Measurements from ENCODE around the gene TP53BP1.
A peak's percentile ranks its signal among the peaks of the same experiment; 100 is the strongest.

Gene TP53BP1

DNA sequence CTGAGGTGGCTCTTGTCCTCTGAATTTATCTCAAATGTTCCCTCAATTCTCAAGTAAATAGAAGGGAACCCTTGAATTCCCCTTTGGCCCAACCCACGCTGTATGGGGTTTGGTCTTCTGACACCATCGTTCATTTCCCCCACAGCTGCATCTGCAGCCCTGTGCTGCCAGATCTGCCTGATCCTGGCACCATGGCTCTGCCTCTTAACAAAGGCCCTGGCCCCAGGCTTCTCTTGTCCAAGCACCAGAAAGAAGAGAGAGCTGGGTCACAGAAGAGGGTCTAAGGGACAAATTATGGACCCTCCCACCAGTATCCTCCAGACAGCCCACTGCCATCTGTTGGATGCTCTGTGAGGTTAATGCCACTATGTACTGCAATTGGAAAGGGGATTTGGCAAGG, 26.2 kb upstream of the TP53BP1 start:
- DNase-seq: no peak

DNA sequence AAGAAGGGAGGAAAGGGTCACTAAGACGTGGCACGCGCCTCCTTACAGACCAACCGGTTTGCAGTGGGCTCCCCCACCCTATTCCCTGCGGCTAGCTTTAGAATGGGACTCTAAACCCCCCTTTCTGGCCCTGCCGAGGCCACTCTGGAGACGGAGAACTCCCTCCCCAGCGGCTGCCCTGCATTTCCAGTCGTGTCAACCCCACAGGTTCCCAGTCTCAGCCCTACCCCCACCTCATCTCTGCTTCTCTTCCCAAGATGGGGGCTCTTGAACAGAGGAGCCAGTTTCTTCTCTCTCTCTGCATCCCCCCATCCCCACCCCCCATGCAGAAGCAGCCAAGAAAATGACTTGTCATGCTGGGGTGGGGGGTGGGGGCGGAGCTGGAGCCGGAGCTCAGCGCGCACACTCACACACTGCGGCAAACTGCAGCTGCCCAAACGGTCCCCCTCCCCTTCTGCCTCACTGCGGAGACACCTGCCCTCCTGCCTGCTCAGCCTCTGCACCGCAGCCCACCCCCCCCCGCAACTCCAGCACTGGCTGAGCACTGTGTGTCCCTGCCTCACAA, 25.3 kb upstream of the TP53BP1 start:
- DNase-seq: no peak

DNA sequence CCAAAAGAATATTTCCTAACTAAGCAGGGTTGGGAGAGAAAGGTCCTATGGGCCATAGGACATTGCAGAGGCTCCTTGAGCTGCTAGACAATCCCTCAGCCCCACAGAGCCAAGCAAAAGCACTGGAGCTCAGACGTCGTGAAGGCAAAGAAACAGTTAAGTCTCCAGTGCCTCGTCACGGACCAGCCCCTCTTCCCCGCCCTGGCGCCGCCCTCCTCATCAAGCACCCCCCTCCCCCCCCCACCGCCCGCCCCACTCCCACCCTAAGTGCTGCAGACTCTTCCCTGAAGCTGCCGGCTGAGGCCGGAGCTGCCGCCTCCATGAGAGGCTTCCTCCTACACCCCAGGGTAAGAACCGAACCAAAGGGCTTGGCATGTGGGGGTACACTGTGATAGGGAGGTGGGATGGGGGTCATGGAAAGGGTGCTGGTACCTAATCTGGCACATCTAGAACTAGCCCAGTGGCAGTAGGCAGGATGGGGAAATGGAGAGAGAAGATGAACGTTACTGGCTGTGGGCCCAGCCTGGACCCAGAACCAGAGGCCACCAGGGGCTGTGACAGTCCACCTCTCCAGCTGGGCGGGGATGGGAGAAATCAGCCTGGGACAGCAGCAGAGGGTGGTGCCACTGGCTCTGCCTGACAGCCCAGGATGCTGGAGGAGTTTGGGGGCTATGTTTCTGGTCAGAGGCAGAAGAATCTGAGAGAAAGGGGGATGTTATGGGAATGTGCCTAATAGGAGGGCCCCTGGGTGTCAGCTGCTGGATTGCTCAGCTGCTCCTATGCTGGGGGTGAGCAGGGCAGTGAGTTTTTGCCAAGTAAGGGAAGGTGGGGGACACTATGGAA, 24.6 kb upstream of the TP53BP1 start, which contains the start of gene MAP1A:
Gene MAP1A, plus strand, starts transcription at position 255 of the 843 bp plus-strand sequence. CDS start 3,866 bp downstream, outside the sequence.
- DNase-seq: no peak

- no peak for DNase-seq
These were observed 23.9 kb upstream of the TP53BP1 start for GRCh38 chr15:43516801-43517353.

DNA sequence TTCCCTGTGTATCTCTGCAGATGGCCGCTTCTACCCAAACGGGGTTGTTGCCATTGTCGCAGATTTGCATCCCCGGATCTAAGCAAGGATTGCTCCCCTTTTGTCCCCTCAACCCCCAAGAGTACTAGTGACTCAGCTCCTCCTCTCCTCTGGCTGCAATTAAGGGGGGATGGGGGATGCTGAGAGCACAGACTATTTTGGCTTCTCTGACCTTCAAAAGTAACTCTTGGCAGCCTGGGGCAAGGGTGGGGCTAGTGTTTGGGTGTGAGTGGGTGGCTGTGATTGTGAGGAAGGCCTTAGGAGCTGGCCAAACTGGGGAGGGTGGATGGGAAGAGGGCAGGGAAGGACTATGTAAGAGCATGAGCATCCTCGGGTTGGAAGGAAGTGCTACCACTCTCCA, 23.2 kb upstream of the TP53BP1 start:
- no peak for DNase-seq

DNA sequence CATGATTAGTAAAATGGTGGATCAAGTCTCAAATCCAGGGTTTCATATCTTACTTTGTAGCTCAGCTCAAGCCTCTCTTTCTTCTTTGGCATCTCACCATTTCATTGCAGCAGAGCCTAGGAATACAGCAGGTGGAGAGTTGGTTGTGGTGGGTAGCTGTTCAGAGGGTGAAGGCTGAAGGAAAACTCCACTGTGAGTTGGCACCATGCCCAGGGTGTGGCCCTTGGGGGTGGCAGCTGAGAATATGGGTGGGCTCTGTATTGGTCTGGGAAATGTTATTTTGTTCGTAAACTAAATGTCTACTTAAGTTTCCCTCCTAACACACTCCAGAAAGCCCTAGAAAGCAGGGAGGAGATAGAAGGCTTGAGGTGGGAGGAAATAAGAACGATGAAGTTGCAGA, 22.8 kb upstream of the TP53BP1 start:
- DNase-seq: no peak

GRCh38 chr15:43514241-43515057, 21.5 kb upstream of the TP53BP1 start:
- DNase-seq: peak; percentile 11 to 14

DNA sequence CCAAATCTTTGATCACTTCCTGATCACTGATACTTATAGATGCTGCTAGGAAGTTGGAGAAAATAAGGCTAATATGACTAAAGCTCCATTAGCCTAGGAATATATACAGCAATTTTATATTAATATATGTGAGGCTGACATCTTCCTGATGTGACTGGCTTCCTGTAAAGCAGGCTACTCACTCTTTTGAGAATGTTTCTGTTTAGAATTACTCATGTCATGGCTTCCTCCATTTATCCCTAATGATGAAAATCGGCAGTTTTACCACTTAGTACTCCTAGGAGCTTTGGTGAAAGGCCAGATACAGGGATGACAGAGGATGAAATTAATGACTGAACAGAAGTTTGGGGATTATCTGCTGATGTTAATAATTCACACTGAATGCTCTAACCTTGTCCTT, 20.6 kb upstream of the TP53BP1 start:
- DNase-seq: no peak

DNA sequence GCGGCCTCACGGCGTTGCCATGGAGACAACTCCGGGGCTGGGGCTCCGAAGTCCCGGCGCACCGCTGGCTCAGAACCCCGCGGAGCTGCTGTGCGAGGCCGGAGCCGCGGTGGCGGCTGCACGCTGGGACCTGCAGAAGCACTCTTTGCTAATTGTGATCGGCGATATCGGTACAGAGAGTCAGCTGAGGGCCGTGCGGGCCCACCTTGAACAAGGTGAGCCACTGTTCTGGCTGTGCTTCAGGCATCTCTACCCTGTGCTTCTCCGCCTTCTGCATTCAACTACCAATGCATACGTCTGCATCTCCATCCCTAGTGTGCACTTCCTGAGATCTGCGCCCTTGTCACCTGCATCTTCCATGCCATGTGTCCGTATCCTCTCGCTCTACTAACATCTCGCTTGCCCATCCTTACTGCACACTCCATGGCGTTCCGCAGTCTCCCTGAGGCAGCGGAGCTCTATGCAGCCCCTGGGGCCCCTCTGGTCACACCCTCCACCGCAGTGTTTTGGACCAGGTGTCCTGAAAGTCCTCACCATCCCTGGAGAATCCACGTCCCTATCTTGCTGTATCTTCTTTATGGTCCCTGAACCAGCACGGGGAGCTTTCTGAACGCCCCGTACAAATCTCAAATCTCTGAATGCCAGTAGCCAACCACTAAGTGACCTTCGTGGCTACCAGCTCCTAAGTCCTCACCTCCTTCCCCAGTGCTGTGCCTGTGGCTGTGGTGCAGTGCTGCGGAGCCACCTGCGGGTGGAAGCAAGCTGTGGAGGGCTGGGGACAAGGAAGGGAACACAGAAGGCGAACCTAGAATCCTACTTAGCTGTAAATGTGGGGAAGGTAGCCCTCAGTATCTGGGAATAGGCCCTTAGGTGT, 18.3 kb upstream of the TP53BP1 start:
- DNase-seq: peak; percentile 16 to 21

GRCh38 chr15:43510200-43511011, 17.4 kb upstream of the TP53BP1 start:
- peak; percentile 96 to 98 for DNase-seq

DNA sequence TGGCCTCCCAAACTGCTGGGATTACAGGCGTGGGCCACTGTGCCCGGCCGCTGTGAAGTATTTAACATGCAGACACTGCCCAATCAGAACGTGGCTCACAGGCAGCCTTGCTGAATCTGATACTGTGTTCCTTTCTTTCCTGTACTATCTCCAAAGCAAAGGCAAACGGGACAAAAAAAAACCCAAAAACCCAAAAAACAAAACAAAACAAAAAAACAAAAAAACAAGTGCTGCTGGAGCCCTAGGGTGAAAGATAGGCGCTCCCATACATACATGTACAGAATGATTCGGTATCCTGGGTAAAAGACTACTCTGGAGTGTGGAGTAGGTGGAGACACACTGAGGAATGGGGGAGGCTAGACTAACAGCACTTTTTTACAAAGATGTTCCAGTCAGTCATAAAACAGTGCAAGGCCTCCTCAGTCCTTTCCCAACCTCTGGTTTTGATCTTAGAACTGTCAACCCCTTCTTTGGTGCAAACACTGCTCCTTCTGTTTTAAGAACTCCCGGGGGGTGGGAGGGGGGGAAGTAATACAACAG, 16.8 kb upstream of the TP53BP1 start:
- no peak for DNase-seq

DNA sequence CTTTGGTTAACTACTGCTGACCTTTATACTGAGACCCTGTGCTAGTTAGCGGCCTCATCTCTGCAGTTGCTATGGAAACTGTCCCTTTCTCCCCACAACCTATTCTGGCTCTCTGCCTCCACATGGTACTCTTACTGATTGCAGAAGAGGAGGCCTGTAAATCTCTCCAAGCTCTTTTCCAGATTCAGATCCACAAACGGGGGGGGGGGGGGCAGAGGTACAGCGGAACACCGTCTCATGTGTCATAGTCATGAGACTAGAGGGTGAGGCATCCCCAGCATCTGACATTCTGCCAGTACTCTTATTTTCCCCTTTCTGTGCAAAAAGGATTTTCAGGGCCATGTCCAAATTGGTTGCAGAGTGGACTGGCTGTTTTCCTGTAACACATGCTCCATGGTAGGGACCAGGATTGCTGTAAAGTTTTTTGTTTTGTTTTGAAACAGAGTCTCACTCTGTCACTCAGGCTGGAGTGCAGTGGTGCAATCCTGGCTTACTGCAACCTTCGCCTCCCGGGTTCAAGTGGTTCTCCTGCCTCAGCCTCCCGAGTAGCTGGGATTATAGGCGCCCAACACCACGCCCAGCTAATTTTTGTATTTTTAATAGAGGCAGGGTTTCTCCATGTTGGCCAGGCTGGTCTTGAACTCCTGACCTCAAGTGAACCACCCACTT, 16.2 kb upstream of the TP53BP1 start:
- no peak for DNase-seq

GRCh38 chr15:43508421-43508820, 15.5 kb upstream of the TP53BP1 start:
- no peak for DNase-seq

DNA sequence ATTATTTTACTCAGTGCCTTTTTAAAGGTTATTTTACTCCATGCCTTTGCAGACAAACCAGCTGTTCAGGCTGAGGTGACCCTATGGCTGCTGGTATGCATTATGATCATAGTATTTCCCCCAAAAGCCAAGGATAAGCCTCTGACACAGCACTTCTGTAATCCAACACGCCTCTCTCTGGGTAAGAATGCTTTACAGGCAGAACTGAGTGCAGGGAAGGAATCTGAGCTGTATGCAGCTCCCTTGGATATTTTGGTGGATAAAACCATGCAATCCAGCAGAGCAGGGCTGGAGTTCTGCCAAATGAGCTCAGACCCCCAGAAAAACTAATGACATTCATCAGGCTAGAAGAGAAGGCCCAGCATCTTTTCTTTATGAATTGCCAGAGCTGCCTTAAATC, 12.8 kb upstream of the TP53BP1 start:
- DNase-seq: no peak

DNA sequence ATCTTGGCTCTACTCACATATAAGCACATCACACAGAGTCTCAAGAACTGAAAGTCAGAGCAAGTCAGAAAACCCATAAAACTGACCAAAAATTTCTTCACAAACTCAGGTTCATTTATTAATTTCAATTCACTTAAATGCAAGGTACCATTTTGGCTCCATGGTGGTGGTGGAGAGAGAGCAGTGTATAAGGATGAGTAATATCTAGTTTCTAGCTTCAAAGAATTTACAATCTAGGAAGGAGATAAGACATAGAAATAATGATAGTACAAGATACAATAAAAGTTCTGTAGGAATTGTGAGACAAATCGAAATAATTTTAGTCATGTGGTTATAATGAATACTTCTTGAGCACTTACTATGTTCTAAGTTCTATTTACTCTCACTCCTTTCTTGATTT, 6.7 kb upstream of the TP53BP1 start:
- DNase-seq: no peak

DNA sequence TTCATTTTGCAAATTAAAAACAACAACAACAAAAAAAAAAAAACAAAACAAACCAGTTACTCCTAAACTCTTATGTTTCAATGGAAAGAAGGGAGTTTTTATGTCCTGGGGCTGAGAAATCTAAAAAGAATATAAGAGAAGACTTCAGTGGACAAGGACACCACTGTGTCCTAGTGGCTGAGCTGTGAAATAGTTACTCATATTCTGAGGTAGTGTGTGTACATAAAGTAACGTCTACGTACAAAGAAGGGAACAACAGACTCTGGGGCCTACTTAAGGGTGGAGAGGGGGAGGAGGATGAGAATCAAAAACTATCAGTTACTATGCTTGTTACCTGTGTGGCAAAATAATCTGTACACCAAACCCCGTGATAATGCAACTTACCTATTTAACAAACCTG, 6.0 kb upstream of the TP53BP1 start:
- DNase-seq: no peak

- DNase-seq: no peak
These were observed 932 bp upstream of the TP53BP1 start for GRCh38 chr15:43493703-43494472.

DNA sequence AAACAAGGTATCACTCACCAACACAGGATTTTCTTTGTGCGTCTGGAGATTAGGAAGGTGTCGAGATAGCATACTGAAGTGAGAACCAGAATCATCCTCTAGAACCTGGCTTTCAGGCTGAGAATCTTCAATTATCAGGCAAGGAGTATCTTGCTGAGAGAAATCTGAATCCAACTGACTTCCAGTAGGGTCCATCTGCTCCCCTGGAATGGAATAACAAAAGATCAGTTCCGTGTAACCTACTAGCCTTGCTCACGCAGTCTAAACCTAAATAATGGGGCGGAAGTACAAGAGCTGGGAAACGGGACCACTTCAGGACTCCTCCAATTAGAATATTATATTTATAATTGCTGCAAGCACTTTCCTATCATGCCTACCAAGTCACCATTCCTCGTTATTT, 690 bp downstream of the TP53BP1 start:
- DNase-seq: no peak

DNA sequence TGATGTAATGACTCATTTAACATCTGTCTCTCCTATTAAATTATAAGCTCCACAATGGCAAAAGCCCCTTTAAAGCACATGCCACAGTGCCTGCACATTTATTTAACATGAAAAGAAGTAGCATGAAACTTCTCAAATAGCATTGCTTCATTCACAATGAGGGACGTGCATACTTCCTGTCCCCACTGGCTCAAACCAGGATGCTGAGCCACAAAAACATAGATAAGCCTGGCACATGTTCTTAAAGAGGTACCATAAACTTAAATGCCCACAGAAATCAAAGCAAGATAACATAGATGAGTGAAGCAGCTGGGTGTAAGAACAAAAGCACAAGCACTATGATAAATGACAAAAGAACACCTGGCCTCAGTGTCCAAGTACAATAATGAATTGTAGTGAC, 3.8 kb downstream of the TP53BP1 start:
- DNase-seq: no peak

- no peak for DNase-seq
These were observed 4.2 kb downstream of the TP53BP1 start for GRCh38 chr15:43488790-43489189.

Data from activated CD4-positive, alpha-beta T cell treated with anti-CD3 and anti-CD28 coated beads, Interleukin-2, amount 50 U/mL, for 48 hours (primary cell).